NCI-H446 treated with DMSO at 0.1 percent for 48 hours (cell line): ENCODE results near the gene HMCN1.
"Not testable (repeated sequence)": the region's sequence is repeated elsewhere in the genome, so short reads cannot be mapped to it uniquely, and the experiment has no call there.

Experiments used
- DNase-seq: peaks from one replicate; lab custom pipeline; 2025; lab: John Stamatoyannopoulos, UW

Gene HMCN1

GRCh38 chr1:186152620-186153239 is 418.5 kb downstream of the HMCN1 start:
- DNase-seq: no peak

GRCh38 chr1:186154651-186155050 is 420.5 kb downstream of the HMCN1 start:
- DNase-seq: no peak

- peak; percentile 59 for DNase-seq
Measured at GRCh38 chr1:186155594-186155993, 421.4 kb downstream of the HMCN1 start.

- DNase-seq: not testable (repeated sequence)
Measured at GRCh38 chr1:186162895-186163294, 428.7 kb downstream of the HMCN1 start.

DNA sequence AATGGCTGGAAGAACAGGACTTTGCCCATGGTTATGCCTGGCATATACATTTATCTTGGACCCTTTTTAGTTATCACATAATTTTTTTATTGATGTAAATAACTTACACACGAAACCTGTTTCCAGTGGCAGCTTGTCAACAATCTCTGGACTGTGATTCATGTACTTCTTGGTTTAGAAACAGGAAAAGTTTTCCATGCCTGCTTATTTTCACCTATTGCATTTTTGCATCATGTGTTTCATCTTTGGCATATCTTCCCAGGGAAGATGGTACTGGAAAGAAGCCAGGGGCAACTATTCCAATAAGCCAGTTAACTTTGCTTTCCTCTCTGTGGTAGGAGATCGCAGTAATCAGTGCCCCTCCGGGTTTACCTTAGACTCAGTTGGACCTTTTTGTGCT is 430.6 kb downstream of the HMCN1 start:
- no peak for DNase-seq

DNA sequence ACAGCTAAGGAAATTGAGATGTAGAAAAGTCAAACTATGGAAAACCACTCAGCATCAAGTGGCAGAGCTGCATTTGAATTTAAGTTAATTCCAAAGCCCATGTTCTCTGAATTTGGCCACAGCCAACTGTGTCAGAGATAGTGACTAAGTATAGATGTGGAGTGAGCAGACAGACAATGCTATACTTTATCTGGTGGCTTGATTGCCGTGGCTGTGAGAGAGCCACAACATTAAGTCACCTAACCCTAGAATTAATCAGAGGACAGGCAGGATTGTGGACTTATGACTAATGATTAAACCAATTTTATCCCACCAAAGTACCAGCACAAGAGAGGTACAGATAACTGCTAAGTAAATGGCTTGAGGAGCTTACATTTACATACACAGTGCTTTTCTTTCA is 431.1 kb downstream of the HMCN1 start:
- DNase-seq: no peak

GRCh38 chr1:186167096-186167668 is 433.0 kb downstream of the HMCN1 start:
- DNase-seq: no peak

DNA sequence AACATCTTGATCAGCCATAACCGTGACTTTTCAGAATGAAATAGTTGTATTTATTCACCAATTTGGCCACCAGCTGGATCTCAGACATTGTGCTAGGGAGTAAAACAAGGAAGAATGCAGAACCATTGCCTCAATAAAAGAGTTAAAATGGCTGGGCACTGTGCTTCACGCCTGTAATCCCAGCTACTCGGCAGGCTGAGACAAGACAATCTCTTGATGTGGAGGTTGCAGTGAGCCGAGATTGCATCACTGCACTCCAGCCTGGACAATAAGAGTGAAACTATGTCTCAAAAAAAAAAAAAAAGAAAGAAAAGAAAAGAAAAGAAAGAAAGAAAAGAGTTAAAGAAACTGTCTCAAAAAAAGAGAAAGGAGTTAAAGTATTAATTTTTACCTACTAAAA is 441.4 kb downstream of the HMCN1 start:
- no peak for DNase-seq

DNA sequence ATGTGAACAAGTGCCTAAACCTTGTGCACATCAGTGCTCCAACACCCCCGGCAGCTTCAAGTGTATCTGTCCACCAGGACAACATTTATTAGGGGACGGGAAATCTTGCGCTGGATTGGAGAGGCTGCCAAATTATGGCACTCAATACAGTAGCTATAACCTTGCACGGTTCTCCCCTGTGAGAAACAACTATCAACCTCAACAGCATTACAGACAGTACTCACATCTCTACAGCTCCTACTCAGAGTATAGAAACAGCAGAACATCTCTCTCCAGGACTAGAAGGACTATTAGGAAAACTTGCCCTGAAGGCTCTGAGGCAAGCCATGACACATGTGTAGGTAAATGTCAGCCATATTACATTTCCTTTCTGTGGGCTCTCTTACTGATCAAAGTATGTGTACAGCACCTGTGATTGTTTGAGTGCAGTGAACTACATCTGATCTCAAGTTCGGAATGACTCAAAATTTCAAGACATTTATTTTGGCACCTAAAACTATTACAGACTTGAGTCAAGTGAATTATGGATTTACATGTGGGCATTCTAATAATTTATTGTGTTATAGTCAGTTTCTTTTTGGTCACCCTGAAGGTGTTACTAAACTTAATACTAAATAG is 444.3 kb downstream of the HMCN1 start:
- DNase-seq: no peak

GRCh38 chr1:186179231-186179630 is 445.0 kb downstream of the HMCN1 start:
- peak; percentile 8 for DNase-seq

GRCh38 chr1:186183219-186183618 is 449.0 kb downstream of the HMCN1 start:
- no peak for DNase-seq

DNA sequence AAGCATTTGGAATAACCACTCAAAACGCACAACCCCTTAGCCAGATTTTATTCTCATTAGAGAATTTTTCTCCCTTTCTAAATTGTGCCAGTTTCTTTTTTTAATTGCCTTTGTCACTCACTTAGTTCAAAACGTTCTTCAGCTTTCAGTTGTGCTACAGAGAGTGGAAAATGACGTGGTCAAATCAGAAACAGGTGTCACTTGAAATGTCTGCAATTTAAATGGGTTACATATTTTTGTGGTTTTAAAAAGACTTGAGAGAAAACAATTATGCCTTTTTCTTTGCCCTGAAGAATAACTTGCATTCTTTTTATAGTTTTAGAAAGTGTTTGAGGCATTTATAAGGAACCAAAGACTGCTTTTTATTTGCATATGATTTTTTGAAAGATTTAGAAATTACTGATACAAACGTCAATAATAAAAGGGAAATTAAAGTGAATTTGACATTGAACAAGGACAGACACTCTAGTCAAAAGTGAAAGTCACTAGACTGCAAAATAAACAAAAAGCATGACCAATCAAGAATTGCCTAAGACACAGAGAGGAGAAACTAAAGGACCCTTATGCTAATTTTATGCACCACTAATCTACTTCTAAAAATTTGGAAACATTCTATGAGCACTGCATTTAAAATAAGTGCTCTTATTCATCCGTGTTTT is 449.9 kb downstream of the HMCN1 start:
- no peak for DNase-seq

DNA sequence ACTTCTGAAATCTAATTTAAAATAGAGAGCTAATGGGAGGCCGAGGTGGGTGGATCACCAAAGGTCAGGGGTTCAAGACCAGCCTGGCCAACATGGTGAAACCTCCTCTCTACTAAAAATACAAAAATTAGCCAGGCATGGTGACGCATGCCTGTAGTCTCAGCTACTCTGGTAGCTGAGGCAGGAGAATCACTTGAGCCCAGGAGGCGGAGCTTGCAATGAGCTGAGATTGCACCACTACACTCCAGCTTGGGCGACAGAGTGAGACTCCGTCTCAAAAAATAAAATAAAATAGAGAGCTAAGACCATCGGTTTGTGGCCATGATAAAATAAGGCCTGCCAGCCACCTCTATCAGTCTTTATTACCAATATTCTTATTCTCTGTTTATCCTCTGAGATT is 452.1 kb downstream of the HMCN1 start:
- DNase-seq: not testable (repeated sequence)

DNA sequence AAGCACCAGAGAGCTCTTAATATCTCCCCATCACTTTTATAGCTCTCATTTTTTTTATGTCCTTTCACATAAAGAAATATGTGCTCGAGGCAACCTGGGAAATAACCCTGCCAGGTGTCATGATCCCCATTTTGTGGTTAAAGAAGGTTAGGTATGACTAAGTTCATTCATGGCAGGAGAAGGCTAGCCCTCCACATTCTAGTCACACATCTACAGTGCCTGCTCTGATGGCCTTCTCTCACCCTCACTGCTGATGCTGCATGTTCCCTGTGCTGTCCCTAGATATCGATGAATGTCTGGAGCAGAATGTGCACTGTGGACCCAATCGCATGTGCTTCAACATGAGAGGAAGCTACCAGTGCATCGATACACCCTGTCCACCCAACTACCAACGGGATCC is 453.4 kb downstream of the HMCN1 start:
- no peak for DNase-seq

- DNase-seq: no peak
Measured at GRCh38 chr1:186188004-186188539, 453.9 kb downstream of the HMCN1 start.

DNA sequence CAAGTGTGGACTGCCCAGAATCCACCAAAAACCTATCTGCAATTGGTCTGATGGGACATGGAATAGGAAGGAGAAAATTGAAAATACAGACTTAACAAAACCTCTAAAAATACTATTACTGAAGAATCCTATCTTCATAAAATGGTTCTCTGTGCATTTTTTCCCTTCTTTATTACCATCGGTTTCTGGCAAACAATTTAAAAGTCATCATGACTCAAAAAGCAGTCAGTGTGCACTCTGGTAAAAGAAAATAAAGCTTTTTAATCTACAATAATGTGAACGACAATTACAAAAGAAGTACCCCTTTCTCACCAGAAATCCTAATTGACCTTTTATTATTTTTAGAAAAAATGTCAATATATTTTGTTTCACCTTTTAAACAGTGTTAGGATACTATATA is 454.5 kb downstream of the HMCN1 start:
- DNase-seq: no peak

DNA sequence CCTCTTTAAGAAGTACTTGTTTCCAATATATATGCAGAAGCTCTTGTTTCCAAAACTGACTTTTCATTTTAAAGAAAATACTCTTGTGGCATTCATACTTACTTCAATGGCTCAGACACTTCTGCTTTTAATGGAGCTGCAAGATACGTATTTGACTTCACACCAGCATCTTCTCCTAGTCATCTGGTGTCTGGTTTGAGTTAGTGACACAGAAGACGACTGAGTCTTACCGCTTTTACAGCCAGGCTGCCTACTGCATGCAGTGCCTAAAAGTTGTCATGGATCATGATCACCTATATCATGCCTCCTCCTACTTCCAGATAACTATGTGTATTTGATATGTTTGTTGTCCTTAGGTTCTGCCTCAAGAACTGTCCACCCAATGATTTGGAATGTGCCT is 455.0 kb downstream of the HMCN1 start:
- no peak for DNase-seq

DNA sequence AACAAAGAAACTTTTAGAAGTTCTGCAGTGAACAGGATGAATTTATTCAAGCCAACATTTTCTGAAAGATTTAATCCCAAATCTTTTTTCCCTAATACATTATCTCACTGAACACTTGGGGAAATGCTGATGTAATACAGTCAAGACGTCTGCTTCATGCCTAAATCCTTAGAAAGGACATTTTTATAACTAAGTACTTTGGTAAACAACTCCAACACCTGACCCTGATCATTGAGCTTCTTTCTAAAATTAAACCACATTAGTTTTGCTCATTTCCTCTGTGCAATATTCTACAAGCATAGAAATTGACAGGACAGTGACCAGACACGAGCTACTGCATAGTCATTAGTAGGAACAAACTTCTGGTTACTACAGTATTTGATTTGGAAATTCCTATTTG is 457.3 kb downstream of the HMCN1 start:
- no peak for DNase-seq

- DNase-seq: no peak
Measured at GRCh38 chr1:186193224-186193623, 459.0 kb downstream of the HMCN1 start.

DNA sequence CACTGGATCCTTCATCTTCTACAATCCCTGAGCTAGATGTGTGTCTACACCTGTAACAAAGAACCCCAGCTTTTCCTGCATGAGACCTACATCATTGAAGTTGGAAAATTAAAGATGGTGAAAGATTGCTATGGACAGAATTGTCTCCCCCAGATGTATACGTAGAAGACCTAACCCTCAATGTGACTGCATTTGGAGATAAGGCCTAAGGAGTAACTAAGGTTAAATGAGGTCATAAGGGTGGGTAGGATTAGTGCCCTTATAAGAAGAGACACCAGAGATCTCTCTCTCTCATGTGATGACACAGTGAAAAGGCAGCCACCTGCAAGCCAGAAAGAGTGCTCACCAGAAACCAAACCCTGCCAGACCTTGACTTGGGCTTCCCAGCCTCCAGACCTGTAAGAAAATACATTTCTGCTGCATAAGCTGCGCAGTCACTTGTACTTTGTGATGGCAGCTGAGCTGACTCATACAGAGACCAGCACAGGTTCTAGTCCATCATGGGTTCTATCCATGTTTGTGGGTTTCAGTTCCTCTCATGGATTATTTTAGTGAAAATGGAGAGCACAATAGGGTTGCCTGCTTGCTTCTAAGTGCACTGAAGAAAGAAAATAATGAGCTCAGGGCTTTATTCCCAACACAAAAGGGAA is 460.0 kb downstream of the HMCN1 start:
- no peak for DNase-seq

DNA sequence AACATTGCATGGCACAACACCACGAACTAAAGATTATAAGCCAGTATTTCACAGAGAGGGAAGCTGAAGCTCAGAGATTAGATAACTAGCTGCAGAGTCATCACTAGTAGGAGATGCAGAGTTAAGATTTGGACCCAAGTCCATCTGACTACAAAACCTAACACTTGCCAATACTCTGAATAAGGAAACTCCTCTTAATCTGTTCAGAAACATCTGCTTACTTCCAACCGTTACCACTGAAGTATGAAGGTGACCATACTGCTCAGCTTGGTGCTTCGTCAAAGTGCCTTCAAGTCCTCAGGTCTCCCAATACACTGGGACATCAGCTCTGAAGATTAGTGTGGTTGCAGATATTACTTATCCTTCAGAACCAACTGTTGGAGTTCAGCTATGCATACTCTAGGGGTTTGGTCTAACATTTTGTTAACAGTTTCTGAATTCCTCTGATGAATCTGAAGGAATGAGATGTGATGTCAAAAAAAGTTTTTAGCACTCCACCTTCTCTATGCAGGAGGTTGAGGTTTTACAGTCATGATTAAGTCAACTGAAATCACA is 461.3 kb downstream of the HMCN1 start:
- DNase-seq: no peak

DNA sequence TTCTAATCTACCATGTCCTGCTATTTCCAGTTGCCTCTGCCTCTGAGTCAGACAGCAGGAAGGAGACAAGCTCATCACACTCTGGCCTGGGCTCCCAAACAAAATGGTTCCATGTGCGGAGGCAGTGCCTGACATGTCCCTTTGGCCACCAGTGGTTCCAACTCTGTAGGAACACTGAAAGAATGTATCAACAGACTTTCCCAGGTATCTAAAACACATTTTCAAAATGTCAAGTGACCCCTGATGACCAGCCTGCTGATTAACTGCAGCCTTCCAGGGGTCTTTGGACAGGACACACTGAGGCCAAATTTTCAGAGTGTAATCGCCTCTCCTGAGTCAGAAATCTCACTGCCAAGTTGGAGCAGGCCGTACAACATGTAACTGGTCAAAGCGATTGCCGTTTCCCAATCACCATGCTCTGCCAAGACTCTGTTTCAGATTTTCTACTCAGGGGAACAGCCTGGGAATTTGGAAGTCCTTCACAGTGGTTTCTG is 468.1 kb downstream of the HMCN1 start:
- DNase-seq: no peak
